Gastrocnemius medialis (tissue), 4 donors: ENCODE data around the gene PTPRM.

ENCODE experiments used
- POLR2A ChIP-seq, 2 donors: fragments of 450-650 bp; IDR thresholded peaks; one replicate each; pipeline ENCODE4 v1.6.1; 2017; ENCODE audit warnings: antibody characterized with exemption in 2 of 2, mild to moderate bottlenecking in 2 of 2, moderate library complexity in 2 of 2
- TF ChIP-seq, protein P1 (sequence below), 5 experiments: fragments of 450-650 bp in 3 of 5; fragments of 200-600 bp in 2 of 5; sonication (generic) in 2 of 5; IDR thresholded peaks in 4 of 5; conservative IDR thresholded peaks in 1 of 5; 1 replicate in 4 of 5; 2 replicates in 1 of 5; pipeline ENCODE4 v1.5.1; 2016 to 2019; ENCODE audit warnings: antibody characterized with exemption in 5 of 5, mild to moderate bottlenecking in 3 of 5, moderate library complexity in 3 of 5

GRCh38 chr18:8151181-8151580, 584.1 kb downstream of the PTPRM start:
- TF ChIP-seq, protein P1, sequence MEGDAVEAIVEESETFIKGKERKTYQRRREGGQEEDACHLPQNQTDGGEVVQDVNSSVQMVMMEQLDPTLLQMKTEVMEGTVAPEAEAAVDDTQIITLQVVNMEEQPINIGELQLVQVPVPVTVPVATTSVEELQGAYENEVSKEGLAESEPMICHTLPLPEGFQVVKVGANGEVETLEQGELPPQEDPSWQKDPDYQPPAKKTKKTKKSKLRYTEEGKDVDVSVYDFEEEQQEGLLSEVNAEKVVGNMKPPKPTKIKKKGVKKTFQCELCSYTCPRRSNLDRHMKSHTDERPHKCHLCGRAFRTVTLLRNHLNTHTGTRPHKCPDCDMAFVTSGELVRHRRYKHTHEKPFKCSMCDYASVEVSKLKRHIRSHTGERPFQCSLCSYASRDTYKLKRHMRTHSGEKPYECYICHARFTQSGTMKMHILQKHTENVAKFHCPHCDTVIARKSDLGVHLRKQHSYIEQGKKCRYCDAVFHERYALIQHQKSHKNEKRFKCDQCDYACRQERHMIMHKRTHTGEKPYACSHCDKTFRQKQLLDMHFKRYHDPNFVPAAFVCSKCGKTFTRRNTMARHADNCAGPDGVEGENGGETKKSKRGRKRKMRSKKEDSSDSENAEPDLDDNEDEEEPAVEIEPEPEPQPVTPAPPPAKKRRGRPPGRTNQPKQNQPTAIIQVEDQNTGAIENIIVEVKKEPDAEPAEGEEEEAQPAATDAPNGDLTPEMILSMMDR (IDR thresholded peaks at IDR 0.05 in 4 of 5, conservative IDR thresholded peaks at IDR 0.05 in 1 of 5) = no peak
- no peak for TF ChIP-seq POLR2A (IDR thresholded peaks at IDR 0.05)
